ENCODE results near the gene RASGRP1.

The RASGRP1 gene

GRCh38 chr15:38565287-38565670 lies 665 bp upstream of the RASGRP1 start:
- no peak for TF ChIP-seq REST (IDR thresholded peaks at IDR 0.05; ENCODE audit: insufficient replicate concordance, low read depth)
- no peak for TF ChIP-seq SPI1 (IDR thresholded peaks at IDR 0.05; ENCODE audit: borderline replicate concordance, low read depth)
- TF ChIP-seq CTCF (IDR thresholded peaks at IDR 0.05; ENCODE audit: insufficient read depth, low read length), result no peak
- TF ChIP-seq POLR2AphosphoS5 (IDR thresholded peaks at IDR 0.05; ENCODE audit: low read depth), result no peak
- no peak for TF ChIP-seq GABPA (IDR thresholded peaks at IDR 0.05; ENCODE audit: low read depth)
- peaks cover 8% of the 10 kb centered on the region for H3K27me3 ChIP-seq (ENCODE audit: insufficient read depth, poor library complexity, severe bottlenecking)
- H3K27ac ChIP-seq (replicated peaks), result no peak overlapping the region
- no peak overlapping the region for H3K4me3 ChIP-seq (replicated peaks; ENCODE audit: insufficient read depth, low read length)
- no peak for DNase-seq (ENCODE audit: low read depth in 1 of 2, low spot score in 1 of 2)

- peak; percentile 61 for TF ChIP-seq CTCF (IDR thresholded peaks at IDR 0.05; ENCODE audit: insufficient read depth, low read length)
- no peak for TF ChIP-seq POLR2AphosphoS5 (IDR thresholded peaks at IDR 0.05; ENCODE audit: low read depth)
- Histone ChIP-seq H3K4me3 (replicated peaks; ENCODE audit: insufficient read depth, low read length) (peak overlapping the region; percentile 57), H3K27ac (replicated peaks) (no peak overlapping the region), H3K27me3 (ENCODE audit: insufficient read depth, poor library complexity, severe bottlenecking) (peaks cover 8% of the 10 kb centered on the region)
- peak; percentile 28 to 44 for DNase-seq (ENCODE audit: low read depth in 1 of 2, low spot score in 1 of 2)
These were observed 693 bp downstream of the RASGRP1 start for GRCh38 chr15:38563723-38564519.

- H3K27me3 ChIP-seq (ENCODE audit: insufficient read depth, poor library complexity, severe bottlenecking), result peaks cover 10% of the 10 kb centered on the region
- DNase-seq (ENCODE audit: low read depth in 1 of 2, low spot score in 1 of 2), result no peak
- no peak for TF ChIP-seq CTCF (IDR thresholded peaks at IDR 0.05; ENCODE audit: insufficient read depth, low read length)
- no peak for TF ChIP-seq POLR2AphosphoS5 (IDR thresholded peaks at IDR 0.05; ENCODE audit: low read depth)
- TF ChIP-seq REST (IDR thresholded peaks at IDR 0.05; ENCODE audit: insufficient replicate concordance, low read depth), result no peak
- TF ChIP-seq SPI1 (IDR thresholded peaks at IDR 0.05; ENCODE audit: borderline replicate concordance, low read depth), result no peak
- H3K27ac ChIP-seq (replicated peaks), result no peak overlapping the region
- H3K4me3 ChIP-seq (replicated peaks; ENCODE audit: insufficient read depth, low read length), result no peak overlapping the region
These were observed 2.3 kb downstream of the RASGRP1 start for GRCh38 chr15:38562278-38562677.

GRCh38 chr15:38560456-38560926 lies 4.1 kb downstream of the RASGRP1 start:
- no peak for DNase-seq (ENCODE audit: low read depth in 1 of 2, low spot score in 1 of 2)
- TF ChIP-seq SPI1 (IDR thresholded peaks at IDR 0.05; ENCODE audit: borderline replicate concordance, low read depth) (no peak), CTCF (IDR thresholded peaks at IDR 0.05; ENCODE audit: insufficient read depth, low read length) (no peak), POLR2AphosphoS5 (IDR thresholded peaks at IDR 0.05; ENCODE audit: low read depth) (no peak), REST (IDR thresholded peaks at IDR 0.05; ENCODE audit: insufficient replicate concordance, low read depth) (no peak)
- no peak overlapping the region for H3K27ac ChIP-seq (replicated peaks)
- no peak overlapping the region for H3K4me3 ChIP-seq (replicated peaks; ENCODE audit: insufficient read depth, low read length)
- H3K27me3 ChIP-seq (ENCODE audit: insufficient read depth, poor library complexity, severe bottlenecking), result peaks cover 7% of the 10 kb centered on the region

Data from HL-60 (cell line).